ENCODE measurements around the gene DUSP19.

The DUSP19 gene

GRCh38 chr2:183063083-183063482 is 15.5 kb upstream of the DUSP19 start:
- Histone ChIP-seq H3K4me1 (no peaks in the 10 kb centered on the region), H3K27me3 (no peaks in the 10 kb centered on the region), H3K4me3 (ENCODE audit: low read depth, low read length) (no peak overlapping the region), H3K36me3 (no peaks in the 10 kb centered on the region), H3K9me3 (no peaks in the 10 kb centered on the region)
- TF ChIP-seq CTCF (IDR thresholded peaks at IDR 0.05; ENCODE audit: low read depth, low read length): no peak
- DNase-seq: no peak

GRCh38 chr2:183068561-183068960 is 10.0 kb upstream of the DUSP19 start:
- no peaks in the 10 kb centered on the region for H3K9me3 ChIP-seq
- TF ChIP-seq CTCF (IDR thresholded peaks at IDR 0.05; ENCODE audit: low read depth, low read length): no peak

GRCh38 chr2:183069174-183069573 is 9.4 kb upstream of the DUSP19 start:
- TF ChIP-seq CTCF (IDR thresholded peaks at IDR 0.05; ENCODE audit: low read depth, low read length): no peak
- Histone ChIP-seq H3K27me3 (no peaks in the 10 kb centered on the region), H3K4me1 (no peaks in the 10 kb centered on the region), H3K4me3 (ENCODE audit: low read depth, low read length) (no peak overlapping the region), H3K9me3 (no peaks in the 10 kb centered on the region), H3K36me3 (no peaks in the 10 kb centered on the region)
- no peak for DNase-seq

More at GRCh38 chr2:183068561-183068960, 10.0 kb upstream of the DUSP19 start:
- Histone ChIP-seq H3K4me3 (ENCODE audit: low read depth, low read length) (no peak overlapping the region), H3K36me3 (no peaks in the 10 kb centered on the region), H3K27me3 (no peaks in the 10 kb centered on the region), H3K4me1 (no peaks in the 10 kb centered on the region)
- no peak for DNase-seq

GRCh38 chr2:183070942-183071844 is 7.4 kb upstream of the DUSP19 start:
- H3K4me3 ChIP-seq (ENCODE audit: low read depth, low read length): no peak overlapping the region
- peak; percentile 58 for TF ChIP-seq CTCF (IDR thresholded peaks at IDR 0.05; ENCODE audit: low read depth, low read length)
- DNase-seq: peak; percentile 65

GRCh38 chr2:183072177-183072576 is 6.4 kb upstream of the DUSP19 start:
- DNase-seq: no peak
- Histone ChIP-seq H3K36me3 (no peaks in the 10 kb centered on the region), H3K9me3 (no peaks in the 10 kb centered on the region), H3K4me3 (ENCODE audit: low read depth, low read length) (no peak overlapping the region), H3K4me1 (no peaks in the 10 kb centered on the region), H3K27me3 (no peaks in the 10 kb centered on the region)
- TF ChIP-seq CTCF (IDR thresholded peaks at IDR 0.05; ENCODE audit: low read depth, low read length): no peak

More at GRCh38 chr2:183070942-183071844, 7.4 kb upstream of the DUSP19 start:
- H3K36me3 ChIP-seq: no peaks in the 10 kb centered on the region
- H3K27me3 ChIP-seq: no peaks in the 10 kb centered on the region
- H3K9me3 ChIP-seq: no peaks in the 10 kb centered on the region
- H3K4me1 ChIP-seq: no peaks in the 10 kb centered on the region

GRCh38 chr2:183078163-183078463 is 434 bp upstream of the DUSP19 start:
- H3K4me1 ChIP-seq: no peaks in the 10 kb centered on the region
- H3K36me3 ChIP-seq: no peaks in the 10 kb centered on the region
- no peaks in the 10 kb centered on the region for H3K27me3 ChIP-seq
- H3K9me3 ChIP-seq: no peaks in the 10 kb centered on the region
- H3K4me3 ChIP-seq (ENCODE audit: low read depth, low read length): peak overlapping the region; percentile 87
- no peak for DNase-seq
- TF ChIP-seq CTCF (IDR thresholded peaks at IDR 0.05; ENCODE audit: low read depth, low read length): no peak

All from BE2C (cell line).